H9 (cell line): ENCODE data around the gene FBXL5. TPM values are rescaled to one million over a fixed set of nuclear protein-coding genes. Genes with fewer than 3 reads are reported as not detected.
A peak's percentile ranks its signal among the peaks of the same experiment; 100 is the strongest.

Source experiments
- DNase-seq: peaks from one replicate; pipeline ENCODE4 v3.0.0-alpha.2; 2017
- H2AFZ ChIP-seq: one replicate; pipeline ENCODE4 v1.6.1; 2013; ENCODE audit warnings: mild to moderate bottlenecking, low read length, control low read depth, moderate library complexity
- H2AK5ac ChIP-seq: 2 replicates; pipeline ENCODE4 v1.6.1; 2013; ENCODE audit warnings: low read length, control low read depth, mixed read lengths; ENCODE audit not compliant: insufficient read length
- H2BK120ac ChIP-seq: one replicate; pipeline ENCODE4 v1.6.1; 2013; ENCODE audit warnings: low read depth, mild to moderate bottlenecking, low read length, control low read depth, inconsistent platforms; ENCODE audit not compliant: poor library complexity, severe bottlenecking
- H2BK12ac ChIP-seq: 2 replicates; pipeline ENCODE4 v1.6.1; 2013; ENCODE audit warnings: low read length, control low read depth, mixed read lengths, low read depth; ENCODE audit not compliant: insufficient read length
- H2BK15ac ChIP-seq: 2 replicates; pipeline ENCODE4 v1.6.1; 2013; ENCODE audit warnings: low read depth, low read length, control low read depth
- H2BK20ac ChIP-seq: one replicate; pipeline ENCODE4 v1.6.1; 2013; ENCODE audit warnings: low read depth, mild to moderate bottlenecking, low read length, control low read depth, inconsistent platforms; ENCODE audit not compliant: poor library complexity, severe bottlenecking
- H2BK5ac ChIP-seq: 2 replicates; pipeline ENCODE4 v1.6.1; 2013; ENCODE audit warnings: low read length, control low read depth, mixed read lengths; ENCODE audit not compliant: insufficient read length
- H3K14ac ChIP-seq: 2 replicates; pipeline ENCODE4 v1.6.1; 2013; ENCODE audit warnings: low read length, control low read depth; ENCODE audit not compliant: insufficient read depth
- H3K18ac ChIP-seq: 2 replicates; pipeline ENCODE4 v1.6.1; 2013; ENCODE audit warnings: low read depth, mild to moderate bottlenecking, mixed read lengths, low read length, control low read depth; ENCODE audit not compliant: insufficient read length
- H3K23ac ChIP-seq: 2 replicates; pipeline ENCODE4 v1.6.1; 2013; ENCODE audit warnings: low read length, control low read depth, mixed read lengths, low read depth; ENCODE audit not compliant: insufficient read length
- H3K23me2 ChIP-seq: 2 replicates; pipeline ENCODE4 v1.6.1; 2013; ENCODE audit warnings: low read depth, mild to moderate bottlenecking, mixed read lengths, low read length, control low read depth; ENCODE audit not compliant: insufficient read length, poor library complexity, severe bottlenecking
- H3K27ac ChIP-seq: 2 replicates; pipeline ENCODE4 v1.5.1; 2013; ENCODE audit warnings: low read length, control low read depth, mixed read lengths, low read depth; ENCODE audit not compliant: insufficient read length
- H3K27me3 ChIP-seq: 2 replicates; pipeline ENCODE4 v1.6.1; 2013; ENCODE audit warnings: low read length, control low read depth, inconsistent platforms; ENCODE audit not compliant: insufficient read depth
- H3K4ac ChIP-seq: 2 replicates; pipeline ENCODE4 v1.6.1; 2013; ENCODE audit warnings: low read depth, mild to moderate bottlenecking, control low read depth, inconsistent platforms, low read length, moderate library complexity
- H3K4me1 ChIP-seq: 2 replicates; pipeline ENCODE4 v1.6.1; 2013; ENCODE audit warnings: low read length, control low read depth, inconsistent platforms; ENCODE audit not compliant: insufficient read depth
- H3K4me2 ChIP-seq: 2 replicates; pipeline ENCODE4 v1.6.1; 2013; ENCODE audit warnings: low read length, control low read depth, mixed read lengths; ENCODE audit not compliant: insufficient read length, insufficient read depth
- H3K56ac ChIP-seq: 2 replicates; pipeline ENCODE4 v1.6.1; 2013; ENCODE audit warnings: low read depth, mild to moderate bottlenecking, mixed read lengths, low read length, control low read depth; ENCODE audit not compliant: insufficient read length
- H3K79me1 ChIP-seq: 2 replicates; pipeline ENCODE4 v1.6.1; 2013; ENCODE audit warnings: low read depth, mild to moderate bottlenecking, moderate library complexity, low read length, control low read depth, inconsistent platforms; ENCODE audit not compliant: insufficient read depth, poor library complexity, severe bottlenecking
- H3K79me2 ChIP-seq: 2 replicates; pipeline ENCODE4 v1.6.1; 2013; ENCODE audit warnings: low read length, control low read depth, inconsistent platforms; ENCODE audit not compliant: insufficient read depth
- H3K9ac ChIP-seq: 2 replicates; pipeline ENCODE4 v1.6.1; 2013; ENCODE audit warnings: low read length, control low read depth, mixed read lengths; ENCODE audit not compliant: insufficient read length; ENCODE audit errors: extremely low read depth
- H3K9me3 ChIP-seq: one replicate; pipeline ENCODE4 v1.6.1; 2013; ENCODE audit warnings: low read depth, low read length, inconsistent platforms; ENCODE audit not compliant: control insufficient read depth
- H3T11ph ChIP-seq: one replicate; pipeline ENCODE4 v1.6.1; 2013; ENCODE audit warnings: mild to moderate bottlenecking, low read length, control low read depth, inconsistent platforms
- H4K20me1 ChIP-seq: one replicate; pipeline ENCODE4 v1.6.1; 2013; ENCODE audit not compliant: control insufficient read depth, insufficient read length, insufficient read depth
- H4K5ac ChIP-seq: 2 replicates; pipeline ENCODE4 v1.6.1; 2013; ENCODE audit warnings: low read depth, mild to moderate bottlenecking, mixed read lengths, low read length, control low read depth; ENCODE audit not compliant: insufficient read length
- H4K8ac ChIP-seq: replicated peaks from 2 replicates; pipeline ENCODE4 v1.6.1; 2013; ENCODE audit warnings: low read length, control low read depth, mixed read lengths, low read depth; ENCODE audit not compliant: insufficient read length
- H4K91ac ChIP-seq: 2 replicates; pipeline ENCODE4 v1.6.1; 2013; ENCODE audit warnings: low read depth, mild to moderate bottlenecking, moderate library complexity, mixed read lengths, low read length, control low read depth; ENCODE audit not compliant: insufficient read length
- H3K27ac Mint-ChIP-seq, 3 experiments: 2 replicates in 2 of 3; 3 replicates in 1 of 3; pipeline ENCODE4 v1.8.0; 2020 to 2021; ENCODE audit warnings: mixed read lengths in 3 of 3, mild to moderate bottlenecking in 1 of 3, moderate library complexity in 1 of 3
- H3K27me3 Mint-ChIP-seq: 2 replicates; pipeline ENCODE4 v1.8.0; 2021; ENCODE audit warnings: low read depth, mild to moderate bottlenecking, moderate library complexity, mixed read lengths
- H3K36me3 Mint-ChIP-seq, 3 experiments: 2 replicates in 2 of 3; 3 replicates in 1 of 3; pipeline ENCODE4 v1.8.0; 2020 to 2021; ENCODE audit warnings: low read depth in 3 of 3, mixed read lengths in 3 of 3; ENCODE audit not compliant: insufficient read depth in 1 of 3
- H3K4me1 Mint-ChIP-seq, 2 experiments: 2 replicates each; pipeline ENCODE4 v1.8.0; 2020; ENCODE audit warnings: mixed read lengths in 2 of 2
- H3K4me3 Mint-ChIP-seq, 2 experiments: 2 replicates in 1 of 2; 3 replicates in 1 of 2; pipeline ENCODE4 v1.8.0; 2020 to 2021; ENCODE audit warnings: mild to moderate bottlenecking in 2 of 2, mixed read lengths in 2 of 2, moderate library complexity in 1 of 2
- H3K9me3 Mint-ChIP-seq, 2 experiments: 2 replicates in 1 of 2; 3 replicates in 1 of 2; pipeline ENCODE4 v1.8.0; 2020; ENCODE audit warnings: mild to moderate bottlenecking in 2 of 2, mixed read lengths in 2 of 2, moderate library complexity in 1 of 2
- WGBS: extraction: QIAGEN DNeasy Blood & Tissue Kit; methylation state at CpG from one replicate; pipeline ENCODE4 v1.1.7; 2013; ENCODE audit warnings: missing lambda C conversion rate, low lambda C conversion rate, mixed read lengths; ENCODE audit not compliant: insufficient read length; ENCODE audit errors: extremely low coverage; 5-methylcytosine and 5-hydroxymethylcytosine counted together
- total RNA-seq: library from RNA; stranded (reverse); gene quantifications from 2 replicates; pipeline ENCODE4 v1.2.1, GENCODE V29; 2021
- TF ChIP-seq, protein P1 (sequence below): fragments of 200-600 bp; sonication (generic); conservative IDR thresholded peaks from 3 replicates; pipeline ENCODE4 v1.8.0; 2021; ENCODE audit warnings: antibody characterized with exemption, mild to moderate bottlenecking

The FBXL5 gene
- total RNA-seq, 1 experiment from 2014 or later: 57.6 TPM

DNA sequence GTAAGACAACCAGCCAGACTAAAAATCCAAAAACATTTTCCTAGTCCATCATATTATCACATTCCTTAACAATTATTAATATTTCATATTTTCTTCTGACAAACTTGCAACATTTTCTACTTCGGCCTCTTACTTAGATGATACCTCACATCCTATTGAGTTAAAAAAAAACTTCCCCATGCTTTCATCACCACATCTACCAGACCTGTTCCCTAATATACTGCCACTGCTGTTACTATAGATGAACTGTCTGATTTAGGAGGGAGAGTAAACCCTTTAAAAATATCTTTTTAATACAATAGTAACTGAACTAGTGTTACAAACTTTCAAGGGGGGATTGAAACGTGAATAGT, 28.0 kb upstream of the FBXL5 start:
- Histone ChIP-seq H2BK20ac (no peak overlapping the region), H4K91ac (no peak overlapping the region), H3K56ac (no peak overlapping the region), H3K79me1 (no peaks in the 10 kb centered on the region), H3K18ac (no peak overlapping the region), H3K4me1 (peaks cover 7% of the 10 kb centered on the region; the same call in 1 of the 2 replicates), H4K20me1 (no peaks in the 10 kb centered on the region), H2AK5ac (no peak overlapping the region), H2BK15ac (no peak overlapping the region), H3K4me2 (peak overlapping the region; percentile 82), H3K27me3 (no peaks in the 10 kb centered on the region), H3T11ph (no peak overlapping the region), H3K79me2 (peaks cover 5% of the 10 kb centered on the region; the same call in 1 of the 2 replicates), H4K5ac (no peak overlapping the region), H2BK5ac (no peak overlapping the region), H3K23me2 (peaks cover 4% of the 10 kb centered on the region), H3K9ac (no peak overlapping the region), H3K4ac (no peak overlapping the region), H4K8ac (no peak overlapping the region), H3K14ac (no peak overlapping the region), H3K9me3 (no peaks in the 10 kb centered on the region), H3K27ac (no peak overlapping the region), H3K23ac (no peak overlapping the region), H2BK120ac (no peak overlapping the region), H2BK12ac (no peak overlapping the region), H2AFZ (no peak overlapping the region)
- Mint-ChIP-seq H3K27me3 (no peaks in the 10 kb centered on the region), H3K36me3 (peaks cover 18 to 32% (median 24%) of the 10 kb centered on the region in 3 experiments), H3K4me3 (peak overlapping the region; percentile 97 to 99), H3K27ac (peak overlapping the region; percentile 40 to 100 (median 100); a peak in 4 of 7 replicates), H3K4me1 (peaks cover 47 to 48% of the 10 kb centered on the region in 2 experiments), H3K9me3 (no peaks in the 10 kb centered on the region)
- no peak for DNase-seq
- TF ChIP-seq, protein P1, sequence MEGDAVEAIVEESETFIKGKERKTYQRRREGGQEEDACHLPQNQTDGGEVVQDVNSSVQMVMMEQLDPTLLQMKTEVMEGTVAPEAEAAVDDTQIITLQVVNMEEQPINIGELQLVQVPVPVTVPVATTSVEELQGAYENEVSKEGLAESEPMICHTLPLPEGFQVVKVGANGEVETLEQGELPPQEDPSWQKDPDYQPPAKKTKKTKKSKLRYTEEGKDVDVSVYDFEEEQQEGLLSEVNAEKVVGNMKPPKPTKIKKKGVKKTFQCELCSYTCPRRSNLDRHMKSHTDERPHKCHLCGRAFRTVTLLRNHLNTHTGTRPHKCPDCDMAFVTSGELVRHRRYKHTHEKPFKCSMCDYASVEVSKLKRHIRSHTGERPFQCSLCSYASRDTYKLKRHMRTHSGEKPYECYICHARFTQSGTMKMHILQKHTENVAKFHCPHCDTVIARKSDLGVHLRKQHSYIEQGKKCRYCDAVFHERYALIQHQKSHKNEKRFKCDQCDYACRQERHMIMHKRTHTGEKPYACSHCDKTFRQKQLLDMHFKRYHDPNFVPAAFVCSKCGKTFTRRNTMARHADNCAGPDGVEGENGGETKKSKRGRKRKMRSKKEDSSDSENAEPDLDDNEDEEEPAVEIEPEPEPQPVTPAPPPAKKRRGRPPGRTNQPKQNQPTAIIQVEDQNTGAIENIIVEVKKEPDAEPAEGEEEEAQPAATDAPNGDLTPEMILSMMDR: no peak
- 100% methylated on average over 1 of the region's 2 CpGs for WGBS
